GM23338 (cell line): ENCODE results near the gene BCL2L15. TPM values are rescaled to one million over a fixed set of nuclear protein-coding genes. Genes with fewer than 3 reads are reported as not detected.

Experiments used
- ATAC-seq: fragments of 200-7000 bp; cut with Tn5 transposase; 3 replicates; pipeline ENCODE4 v1.9.1; 2020
- DNase-seq: peaks from one replicate; pipeline ENCODE4 v3.0.0-alpha.2; 2015; ENCODE audit warnings: low spot score
- H2AFZ ChIP-seq: fragments of 200-600 bp; sonication (generic); 2 replicates; pipeline ENCODE4 v1.8.0; 2016; ENCODE audit warnings: antibody characterized with exemption, mild to moderate bottlenecking, moderate library complexity
- H3F3A ChIP-seq: fragments of 200-600 bp; sonication (generic); replicated peaks from 2 replicates; pipeline ENCODE4 v1.8.0; 2017; ENCODE audit warnings: antibody characterized with exemption, mixed run types, low read depth
- H3K27ac ChIP-seq: fragments of 200-600 bp; sonication (generic); 2 replicates; pipeline ENCODE4 v1.6.1; 2016; ENCODE audit warnings: low read depth
- H3K27me3 ChIP-seq: fragments of 200-600 bp; sonication (generic); 2 replicates; pipeline ENCODE4 v1.8.0; 2016; ENCODE audit warnings: mild to moderate bottlenecking, mixed run types, moderate library complexity; ENCODE audit not compliant: insufficient read depth
- H3K36me3 ChIP-seq: fragments of 200-600 bp; sonication (generic); 2 replicates; pipeline ENCODE4 v1.8.0; 2016; ENCODE audit warnings: mild to moderate bottlenecking; ENCODE audit not compliant: insufficient read depth
- H3K4me1 ChIP-seq: fragments of 200-600 bp; sonication (generic); 2 replicates; pipeline ENCODE4 v1.8.0; 2016; ENCODE audit warnings: mild to moderate bottlenecking, moderate library complexity; ENCODE audit not compliant: insufficient read depth
- H3K4me2 ChIP-seq: fragments of 200-600 bp; sonication (generic); 2 replicates; pipeline ENCODE4 v1.7.1; 2017; ENCODE audit warnings: mixed run types
- H3K4me3 ChIP-seq: fragments of 200-600 bp; sonication (generic); 2 replicates; pipeline ENCODE4 v1.6.1; 2016; ENCODE audit warnings: mixed run types
- H3K79me2 ChIP-seq: fragments of 200-600 bp; sonication (generic); replicated peaks from 2 replicates; pipeline ENCODE4 v1.8.0; 2017; ENCODE audit warnings: mild to moderate bottlenecking; ENCODE audit not compliant: insufficient read depth
- H3K9me2 ChIP-seq: fragments of 200-600 bp; sonication (generic); 2 replicates; pipeline ENCODE4 v1.8.0; 2017; ENCODE audit not compliant: insufficient read depth
- H4K20me1 ChIP-seq: fragments of 200-600 bp; sonication (generic); replicated peaks from 2 replicates; pipeline ENCODE4 v1.8.0; 2017; ENCODE audit warnings: mild to moderate bottlenecking; ENCODE audit not compliant: insufficient read depth
- H3K27ac Mint-ChIP-seq: 2 replicates; pipeline ENCODE4 v1.8.0; 2020; ENCODE audit warnings: inconsistent platforms, mild to moderate bottlenecking, moderate library complexity, mixed read lengths
- H3K27me3 Mint-ChIP-seq: 3 replicates; pipeline ENCODE4 v1.8.0; 2022; ENCODE audit warnings: low read depth, mild to moderate bottlenecking, moderate library complexity, mixed read lengths, inconsistent platforms; ENCODE audit not compliant: insufficient read depth, poor library complexity
- H3K36me3 Mint-ChIP-seq: 3 replicates; pipeline ENCODE4 v1.8.0; 2021; ENCODE audit warnings: low read depth, mild to moderate bottlenecking, inconsistent platforms, moderate library complexity, mixed read lengths
- H3K4me1 Mint-ChIP-seq: 3 replicates; pipeline ENCODE4 v1.8.0; 2020; ENCODE audit warnings: mild to moderate bottlenecking, inconsistent platforms, mixed read lengths
- H3K4me3 Mint-ChIP-seq: 3 replicates; pipeline ENCODE4 v1.8.0; 2021; ENCODE audit warnings: moderate library complexity, mild to moderate bottlenecking, inconsistent platforms, mixed read lengths
- H3K9me3 Mint-ChIP-seq: 3 replicates; pipeline ENCODE4 v1.8.0; 2020; ENCODE audit warnings: moderate library complexity, mild to moderate bottlenecking, inconsistent platforms, mixed read lengths
- polyA plus RNA-seq: library from polyadenylated mRNA; unstranded; fragments of >200 nt; fragmentation: Nextera tagmentation; extraction: Ambion mirVana; gene quantifications from 2 replicates; pipeline ENCODE4 v1.2.1, GENCODE V29; 2016
- total RNA-seq: library from RNA; depleted of rRNA; stranded (reverse); fragments of >200 nt; shearing (Covaris generic); gene quantifications from 2 replicates; pipeline ENCODE4 v1.2.3, GENCODE V29; 2014
- TF ChIP-seq, protein P1 (sequence below): IDR thresholded peaks from one replicate; pipeline ENCODE4 v1.6.1; 2018; ENCODE audit warnings: antibody characterized with exemption; ENCODE audit not compliant: unreplicated experiment
- TF ChIP-seq, protein P2 (sequence below): fragments of 250-450 bp; sonication (Bioruptor Pico); IDR thresholded peaks from 2 replicates; pipeline ENCODE4 v1.5.0; 2020; ENCODE audit warnings: mild to moderate bottlenecking, moderate library complexity

Gene BCL2L15
- total and polyA plus RNA-seq, 2 experiments from 2014 or later = not detected

DNA sequence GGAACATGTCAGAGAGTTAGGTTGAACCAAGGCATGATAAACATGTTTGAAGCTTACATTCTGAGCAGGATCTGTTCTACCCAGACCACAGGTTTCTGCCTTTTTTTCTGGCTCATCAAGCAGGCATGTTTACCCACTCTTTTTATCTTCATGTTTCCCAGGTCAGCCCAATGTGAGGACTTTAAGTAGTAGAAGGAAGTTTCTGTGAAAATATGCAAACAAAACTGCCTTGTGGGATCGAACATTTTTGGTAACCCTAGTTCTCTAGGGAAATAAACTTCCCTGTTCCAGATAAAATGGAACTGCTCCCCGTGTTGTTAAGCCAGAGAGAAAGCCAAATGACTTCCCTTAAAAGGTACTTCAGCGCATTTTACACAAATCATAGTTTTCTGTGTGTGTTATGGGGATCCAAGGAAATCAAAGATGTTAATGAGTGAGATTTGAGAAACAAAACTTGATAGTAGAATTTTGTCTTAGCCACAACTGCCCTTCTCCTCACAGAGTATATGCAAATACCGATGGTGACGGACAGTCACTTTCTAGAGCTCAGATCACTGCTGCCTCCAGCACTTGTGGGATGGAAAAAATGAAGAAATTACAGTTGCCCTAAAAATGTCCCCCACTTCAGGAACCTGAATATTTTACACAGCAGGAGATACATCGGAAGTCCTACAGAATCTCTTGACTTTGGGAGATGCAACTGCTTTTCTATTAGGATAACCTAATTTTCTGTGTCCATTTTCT is 41.0 kb upstream of the BCL2L15 start:
- no peaks in the 10 kb centered on the region; the same call in 2 of the 3 replicates for H3K36me3 Mint-ChIP-seq
- Histone ChIP-seq H3K4me2 (peak overlapping the region; percentile 89), H3K79me2 (peaks cover 35% of the 10 kb centered on the region), H3K27ac (no peak overlapping the region), H3K27me3 (peaks cover under 1% of the 10 kb centered on the region; the same call in 1 of the 2 replicates), H2AFZ (peak overlapping the region; percentile 100), H4K20me1 (peaks cover 5% of the 10 kb centered on the region; the same call in 1 of the 2 replicates), H3K36me3 (no peaks in the 10 kb centered on the region), H3K4me3 (peak overlapping the region; percentile 97), H3K4me1 (peaks cover 25% of the 10 kb centered on the region), H3K9me2 (no peaks in the 10 kb centered on the region), H3F3A (0 out of 2 replicates have a peak, but pooled peaks cover 8% of the 10 kb centered on the region)
- H3K4me3 Mint-ChIP-seq = peak overlapping the region; percentile 94
- H3K27me3 Mint-ChIP-seq = peaks cover 5% of the 10 kb centered on the region
- DNase-seq (no peak), ATAC-seq (no peak)
- TF ChIP-seq, protein P1, sequence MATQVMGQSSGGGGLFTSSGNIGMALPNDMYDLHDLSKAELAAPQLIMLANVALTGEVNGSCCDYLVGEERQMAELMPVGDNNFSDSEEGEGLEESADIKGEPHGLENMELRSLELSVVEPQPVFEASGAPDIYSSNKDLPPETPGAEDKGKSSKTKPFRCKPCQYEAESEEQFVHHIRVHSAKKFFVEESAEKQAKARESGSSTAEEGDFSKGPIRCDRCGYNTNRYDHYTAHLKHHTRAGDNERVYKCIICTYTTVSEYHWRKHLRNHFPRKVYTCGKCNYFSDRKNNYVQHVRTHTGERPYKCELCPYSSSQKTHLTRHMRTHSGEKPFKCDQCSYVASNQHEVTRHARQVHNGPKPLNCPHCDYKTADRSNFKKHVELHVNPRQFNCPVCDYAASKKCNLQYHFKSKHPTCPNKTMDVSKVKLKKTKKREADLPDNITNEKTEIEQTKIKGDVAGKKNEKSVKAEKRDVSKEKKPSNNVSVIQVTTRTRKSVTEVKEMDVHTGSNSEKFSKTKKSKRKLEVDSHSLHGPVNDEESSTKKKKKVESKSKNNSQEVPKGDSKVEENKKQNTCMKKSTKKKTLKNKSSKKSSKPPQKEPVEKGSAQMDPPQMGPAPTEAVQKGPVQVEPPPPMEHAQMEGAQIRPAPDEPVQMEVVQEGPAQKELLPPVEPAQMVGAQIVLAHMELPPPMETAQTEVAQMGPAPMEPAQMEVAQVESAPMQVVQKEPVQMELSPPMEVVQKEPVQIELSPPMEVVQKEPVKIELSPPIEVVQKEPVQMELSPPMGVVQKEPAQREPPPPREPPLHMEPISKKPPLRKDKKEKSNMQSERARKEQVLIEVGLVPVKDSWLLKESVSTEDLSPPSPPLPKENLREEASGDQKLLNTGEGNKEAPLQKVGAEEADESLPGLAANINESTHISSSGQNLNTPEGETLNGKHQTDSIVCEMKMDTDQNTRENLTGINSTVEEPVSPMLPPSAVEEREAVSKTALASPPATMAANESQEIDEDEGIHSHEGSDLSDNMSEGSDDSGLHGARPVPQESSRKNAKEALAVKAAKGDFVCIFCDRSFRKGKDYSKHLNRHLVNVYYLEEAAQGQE = no peak
- TF ChIP-seq, protein P2, sequence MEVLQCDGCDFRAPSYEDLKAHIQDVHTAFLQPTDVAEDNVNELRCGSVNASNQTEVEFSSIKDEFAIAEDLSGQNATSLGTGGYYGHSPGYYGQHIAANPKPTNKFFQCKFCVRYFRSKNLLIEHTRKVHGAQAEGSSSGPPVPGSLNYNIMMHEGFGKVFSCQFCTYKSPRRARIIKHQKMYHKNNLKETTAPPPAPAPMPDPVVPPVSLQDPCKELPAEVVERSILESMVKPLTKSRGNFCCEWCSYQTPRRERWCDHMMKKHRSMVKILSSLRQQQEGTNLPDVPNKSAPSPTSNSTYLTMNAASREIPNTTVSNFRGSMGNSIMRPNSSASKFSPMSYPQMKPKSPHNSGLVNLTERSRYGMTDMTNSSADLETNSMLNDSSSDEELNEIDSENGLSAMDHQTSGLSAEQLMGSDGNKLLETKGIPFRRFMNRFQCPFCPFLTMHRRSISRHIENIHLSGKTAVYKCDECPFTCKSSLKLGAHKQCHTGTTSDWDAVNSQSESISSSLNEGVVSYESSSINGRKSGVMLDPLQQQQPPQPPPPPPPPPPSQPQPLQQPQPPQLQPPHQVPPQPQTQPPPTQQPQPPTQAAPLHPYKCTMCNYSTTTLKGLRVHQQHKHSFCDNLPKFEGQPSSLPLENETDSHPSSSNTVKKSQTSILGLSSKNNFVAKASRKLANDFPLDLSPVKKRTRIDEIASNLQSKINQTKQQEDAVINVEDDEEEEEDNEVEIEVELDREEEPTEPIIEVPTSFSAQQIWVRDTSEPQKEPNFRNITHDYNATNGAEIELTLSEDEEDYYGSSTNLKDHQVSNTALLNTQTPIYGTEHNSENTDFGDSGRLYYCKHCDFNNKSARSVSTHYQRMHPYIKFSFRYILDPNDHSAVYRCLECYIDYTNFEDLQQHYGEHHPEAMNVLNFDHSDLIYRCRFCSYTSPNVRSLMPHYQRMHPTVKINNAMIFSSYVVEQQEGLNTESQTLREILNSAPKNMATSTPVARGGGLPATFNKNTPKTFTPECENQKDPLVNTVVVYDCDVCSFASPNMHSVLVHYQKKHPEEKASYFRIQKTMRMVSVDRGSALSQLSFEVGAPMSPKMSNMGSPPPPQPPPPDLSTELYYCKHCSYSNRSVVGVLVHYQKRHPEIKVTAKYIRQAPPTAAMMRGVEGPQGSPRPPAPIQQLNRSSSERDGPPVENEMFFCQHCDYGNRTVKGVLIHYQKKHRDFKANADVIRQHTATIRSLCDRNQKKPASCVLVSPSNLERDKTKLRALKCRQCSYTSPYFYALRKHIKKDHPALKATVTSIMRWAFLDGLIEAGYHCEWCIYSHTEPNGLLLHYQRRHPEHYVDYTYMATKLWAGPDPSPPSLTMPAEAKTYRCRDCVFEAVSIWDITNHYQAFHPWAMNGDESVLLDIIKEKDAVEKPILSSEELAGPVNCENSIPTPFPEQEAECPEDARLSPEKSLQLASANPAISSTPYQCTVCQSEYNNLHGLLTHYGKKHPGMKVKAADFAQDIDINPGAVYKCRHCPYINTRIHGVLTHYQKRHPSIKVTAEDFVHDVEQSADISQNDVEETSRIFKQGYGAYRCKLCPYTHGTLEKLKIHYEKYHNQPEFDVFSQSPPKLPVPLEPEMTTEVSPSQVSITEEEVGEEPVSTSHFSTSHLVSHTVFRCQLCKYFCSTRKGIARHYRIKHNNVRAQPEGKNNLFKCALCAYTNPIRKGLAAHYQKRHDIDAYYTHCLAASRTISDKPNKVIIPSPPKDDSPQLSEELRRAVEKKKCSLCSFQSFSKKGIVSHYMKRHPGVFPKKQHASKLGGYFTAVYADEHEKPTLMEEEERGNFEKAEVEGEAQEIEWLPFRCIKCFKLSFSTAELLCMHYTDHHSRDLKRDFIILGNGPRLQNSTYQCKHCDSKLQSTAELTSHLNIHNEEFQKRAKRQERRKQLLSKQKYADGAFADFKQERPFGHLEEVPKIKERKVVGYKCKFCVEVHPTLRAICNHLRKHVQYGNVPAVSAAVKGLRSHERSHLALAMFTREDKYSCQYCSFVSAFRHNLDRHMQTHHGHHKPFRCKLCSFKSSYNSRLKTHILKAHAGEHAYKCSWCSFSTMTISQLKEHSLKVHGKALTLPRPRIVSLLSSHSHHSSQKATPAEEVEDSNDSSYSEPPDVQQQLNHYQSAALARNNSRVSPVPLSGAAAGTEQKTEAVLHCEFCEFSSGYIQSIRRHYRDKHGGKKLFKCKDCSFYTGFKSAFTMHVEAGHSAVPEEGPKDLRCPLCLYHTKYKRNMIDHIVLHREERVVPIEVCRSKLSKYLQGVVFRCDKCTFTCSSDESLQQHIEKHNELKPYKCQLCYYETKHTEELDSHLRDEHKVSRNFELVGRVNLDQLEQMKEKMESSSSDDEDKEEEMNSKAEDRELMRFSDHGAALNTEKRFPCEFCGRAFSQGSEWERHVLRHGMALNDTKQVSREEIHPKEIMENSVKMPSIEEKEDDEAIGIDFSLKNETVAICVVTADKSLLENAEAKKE (CRISPR knock-in tag) = no peak
- no peak overlapping the region for H3K27ac Mint-ChIP-seq
- H3K4me1 Mint-ChIP-seq = peaks cover 25% of the 10 kb centered on the region
- H3K9me3 Mint-ChIP-seq = no peaks in the 10 kb centered on the region
